Testis (tissue), 2 donors: ENCODE results near the gene CCDC60.

Experiments
- CTCF ChIP-seq, 3 experiments: fragments of 450-650 bp in 2 of 3; fragments of 200-600 bp in 1 of 3; sonication (generic) in 1 of 3; IDR thresholded peaks; one replicate each; pipeline ENCODE4 v1.5.1; 2016 to 2019; ENCODE audit warnings: antibody characterized with exemption in 3 of 3, mild to moderate bottlenecking in 2 of 3, moderate library complexity in 1 of 3
- POLR2A ChIP-seq: fragments of 450-650 bp; IDR thresholded peaks from one replicate; pipeline ENCODE4 v1.6.1; 2017; ENCODE audit warnings: antibody characterized with exemption, mild to moderate bottlenecking, moderate library complexity

- TF ChIP-seq CTCF (IDR thresholded peaks at IDR 0.05) (no peak), POLR2A (no peak)
Observed at GRCh38 chr12:119320678-119321077, 13.9 kb upstream of the CCDC60 start.
